ENCODE measurements around the gene KDM1B. TPM values are rescaled to one million over a fixed set of nuclear protein-coding genes. Genes with fewer than 3 reads are reported as not detected.
"Not testable (repeated sequence)": the region's sequence is repeated elsewhere in the genome, so short reads cannot be mapped to it uniquely, and the experiment has no call there.

Gene KDM1B
- total RNA-seq, 4 donors from 2014 or later = 28.3 to 32.5 (median 29.6) TPM

- H3K27me3 ChIP-seq = no peaks in the 10 kb centered on the region
- H3K4me1 ChIP-seq = peaks cover 3% of the 10 kb centered on the region
- peaks cover 51% of the 10 kb centered on the region for H3K36me3 ChIP-seq
- WGBS = 94% methylated on average over 2 of the region's 2 CpGs
- no peak for DNase-seq (ENCODE audit: low spot score in 2 of 2)
- no peak overlapping the region for H3K4me3 ChIP-seq
- TF ChIP-seq CTCF (IDR thresholded peaks at IDR 0.05) = no peak
- no peak for TF ChIP-seq EP300 (IDR thresholded peaks at IDR 0.05)
- TF ChIP-seq POLR2AphosphoS5 (IDR thresholded peaks at IDR 0.05) = no peak
- TF ChIP-seq POLR2A (IDR thresholded peaks at IDR 0.05) = no peak
- no peaks in the 10 kb centered on the region for H3K9me3 ChIP-seq
- no peak overlapping the region for H3K27ac ChIP-seq
Measured at GRCh38 chr6:18162401-18162800, 7.2 kb downstream of the KDM1B start.

- no peaks in the 10 kb centered on the region for H3K9me3 ChIP-seq
- no peaks in the 10 kb centered on the region for H3K27me3 ChIP-seq
- peaks cover 3% of the 10 kb centered on the region for H3K4me1 ChIP-seq
- TF ChIP-seq POLR2A (IDR thresholded peaks at IDR 0.05) = no peak
- no peak for TF ChIP-seq POLR2AphosphoS5 (IDR thresholded peaks at IDR 0.05)
- no peak for TF ChIP-seq CTCF (IDR thresholded peaks at IDR 0.05)
- TF ChIP-seq EP300 (IDR thresholded peaks at IDR 0.05) = no peak
- no peak for DNase-seq (ENCODE audit: low spot score in 2 of 2)
- peaks cover 74% of the 10 kb centered on the region for H3K36me3 ChIP-seq
- H3K27ac ChIP-seq = no peak overlapping the region
- 87% methylated on average over 4 of the region's 4 CpGs for WGBS
- no peak overlapping the region for H3K4me3 ChIP-seq
Measured at GRCh38 chr6:18165751-18166150, 10.5 kb downstream of the KDM1B start.

- H3K27ac ChIP-seq = no peak overlapping the region
- no peak for DNase-seq (ENCODE audit: low spot score in 2 of 2)
- H3K9me3 ChIP-seq = no peaks in the 10 kb centered on the region
- 91% methylated on average over 2 of the region's 2 CpGs for WGBS
- no peaks in the 10 kb centered on the region for H3K27me3 ChIP-seq
- no peak overlapping the region for H3K4me3 ChIP-seq
- no peaks in the 10 kb centered on the region for H3K4me1 ChIP-seq
- TF ChIP-seq CTCF (IDR thresholded peaks at IDR 0.05) = no peak
- TF ChIP-seq EP300 (IDR thresholded peaks at IDR 0.05) = no peak
- no peak for TF ChIP-seq POLR2AphosphoS5 (IDR thresholded peaks at IDR 0.05)
- peaks cover 71% of the 10 kb centered on the region for H3K36me3 ChIP-seq
Measured at GRCh38 chr6:18166312-18167036, 11.3 kb downstream of the KDM1B start.

- DNase-seq (ENCODE audit: low spot score in 2 of 2) = no peak
- Histone ChIP-seq H3K27me3 (no peaks in the 10 kb centered on the region), H3K36me3 (peaks cover 54% of the 10 kb centered on the region), H3K4me1 (no peaks in the 10 kb centered on the region), H3K9me3 (no peaks in the 10 kb centered on the region), H3K27ac (no peak overlapping the region), H3K4me3 (no peak overlapping the region)
- 98% methylated on average over 3 of the region's 3 CpGs for WGBS
- TF ChIP-seq EP300 (IDR thresholded peaks at IDR 0.05) (no peak), CTCF (IDR thresholded peaks at IDR 0.05) (no peak), POLR2A (IDR thresholded peaks at IDR 0.05) (no peak), POLR2AphosphoS5 (IDR thresholded peaks at IDR 0.05) (no peak)
Measured at GRCh38 chr6:18168264-18168663, 13.0 kb downstream of the KDM1B start.

- DNase-seq (ENCODE audit: low spot score in 2 of 2) = no peak
- H3K36me3 ChIP-seq = peaks cover 38% of the 10 kb centered on the region
- H3K27me3 ChIP-seq = no peaks in the 10 kb centered on the region
- no peak overlapping the region for H3K4me3 ChIP-seq
- no peaks in the 10 kb centered on the region for H3K9me3 ChIP-seq
- WGBS = 57% methylated on average over 7 of the region's 7 CpGs
- H3K4me1 ChIP-seq = no peaks in the 10 kb centered on the region
- no peak overlapping the region for H3K27ac ChIP-seq
- TF ChIP-seq POLR2AphosphoS5 (IDR thresholded peaks at IDR 0.05) (no peak), POLR2A (IDR thresholded peaks at IDR 0.05) (no peak)
Measured at GRCh38 chr6:18171871-18172270, 16.6 kb downstream of the KDM1B start.

- not testable (repeated sequence) for H3K9me3 ChIP-seq; DNase-seq (ENCODE audit: low spot score in 2 of 2); H3K4me3 ChIP-seq; H3K4me1 ChIP-seq; H3K27me3 ChIP-seq; H3K27ac ChIP-seq
- peaks cover 17% of the 10 kb centered on the region for H3K36me3 ChIP-seq
- 87% methylated on average over 4 of the region's 4 CpGs for WGBS
Measured at GRCh38 chr6:18176198-18176597, 21.0 kb downstream of the KDM1B start.
